ENCODE measurements around the gene NOX5.

NOX5 gene

GRCh38 chr15:69036826-69037225 is 22.3 kb downstream of the NOX5 start:
- DNase-seq (ENCODE audit: low read depth), result no peak
- no peak for TF ChIP-seq CTCF (IDR thresholded peaks at IDR 0.05; ENCODE audit: low read length, missing control alignments)
- no peak overlapping the region for H3K4me3 ChIP-seq (replicated peaks; ENCODE audit: low read depth, low read length)

GRCh38 chr15:69037482-69037881 is 23.0 kb downstream of the NOX5 start:
- no peak overlapping the region for H3K4me3 ChIP-seq (replicated peaks; ENCODE audit: low read depth, low read length)
- no peak for DNase-seq (ENCODE audit: low read depth)
- no peak for TF ChIP-seq CTCF (IDR thresholded peaks at IDR 0.05; ENCODE audit: low read length, missing control alignments)

- H3K4me3 ChIP-seq (replicated peaks; ENCODE audit: low read depth, low read length), result no peak overlapping the region
- no peak for DNase-seq (ENCODE audit: low read depth)
- TF ChIP-seq CTCF (IDR thresholded peaks at IDR 0.05; ENCODE audit: low read length, missing control alignments), result no peak
These were observed 23.5 kb downstream of the NOX5 start for GRCh38 chr15:69037977-69038376.

- TF ChIP-seq CTCF (IDR thresholded peaks at IDR 0.05; ENCODE audit: low read length, missing control alignments), result no peak
- no peak for DNase-seq (ENCODE audit: low read depth)
- no peak overlapping the region for H3K4me3 ChIP-seq (replicated peaks; ENCODE audit: low read depth, low read length)
These were observed 24.0 kb downstream of the NOX5 start for GRCh38 chr15:69038508-69038907.

GRCh38 chr15:69039516-69040225 is 25.2 kb downstream of the NOX5 start:
- DNase-seq (ENCODE audit: low read depth), result no peak
- TF ChIP-seq CTCF (IDR thresholded peaks at IDR 0.05; ENCODE audit: low read length, missing control alignments), result no peak
- no peak overlapping the region for H3K4me3 ChIP-seq (replicated peaks; ENCODE audit: low read depth, low read length)

GRCh38 chr15:69042531-69042930 is 28.0 kb downstream of the NOX5 start:
- no peak for DNase-seq (ENCODE audit: low read depth)
- no peak for TF ChIP-seq CTCF (IDR thresholded peaks at IDR 0.05; ENCODE audit: low read length, missing control alignments)
- H3K4me3 ChIP-seq (replicated peaks; ENCODE audit: low read depth, low read length), result no peak overlapping the region

- no peak overlapping the region for H3K4me3 ChIP-seq (replicated peaks; ENCODE audit: low read depth, low read length)
- TF ChIP-seq CTCF (IDR thresholded peaks at IDR 0.05; ENCODE audit: low read length, missing control alignments), result peak; percentile 35
- peak; percentile 58 for DNase-seq (ENCODE audit: low read depth)
These were observed 31.3 kb downstream of the NOX5 start for GRCh38 chr15:69045802-69046201.
